Right renal pelvis (tissue), 4 donors: ENCODE data around the gene PRR35. TPM values are rescaled to one million over a fixed set of nuclear protein-coding genes. Genes with fewer than 3 reads are reported as not detected.

ENCODE experiments used
- DNase-seq, 4 donors: peaks; one replicate each; pipeline ENCODE4 v3.0.0-alpha.2; 2013; ENCODE audit warnings: low read depth in 4 of 4, low spot score in 3 of 4, missing footprints in 1 of 4
- polyA plus RNA-seq, 4 donors: library from polyadenylated mRNA; unstranded; fragments of 120-200 nt; gene quantifications; one replicate each; pipeline ENCODE4 v1.2.1, GENCODE V29; 2013; ENCODE audit not compliant: insufficient read length in 4 of 4

Gene PRR35
- polyA plus RNA-seq, 4 donors = 10.5 to 18.4 (median 11.0) TPM

GRCh38 chr16:546909-547770 lies 13.1 kb upstream of the PRR35 start:
- no peak for DNase-seq

GRCh38 chr16:548586-548985 lies 11.6 kb upstream of the PRR35 start:
- no peak for DNase-seq

GRCh38 chr16:549544-550263 lies 10.5 kb upstream of the PRR35 start:
- DNase-seq = no peak

DNA sequence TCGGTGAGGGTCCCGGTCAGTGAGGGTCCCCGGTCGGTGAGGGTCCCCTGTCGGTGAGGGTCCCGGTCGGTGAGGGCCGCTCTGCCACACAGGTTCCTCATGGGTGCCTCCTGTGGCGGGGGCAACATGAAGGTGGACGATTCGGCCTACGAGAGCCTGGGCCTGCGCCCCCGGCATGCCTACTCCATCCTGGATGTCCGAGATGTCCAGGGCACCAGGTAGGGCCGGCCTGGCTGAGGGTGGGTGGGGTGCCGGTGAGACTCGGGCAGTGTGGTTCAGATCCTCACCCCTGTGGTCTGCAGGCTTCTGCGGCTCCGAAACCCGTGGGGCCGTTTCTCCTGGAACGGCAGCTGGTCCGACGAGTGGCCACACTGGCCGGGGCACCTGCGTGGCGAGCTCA lies 9.0 kb upstream of the PRR35 start:
- no peak for DNase-seq

GRCh38 chr16:552171-552570 lies 8.0 kb upstream of the PRR35 start:
- no peak for DNase-seq

DNA sequence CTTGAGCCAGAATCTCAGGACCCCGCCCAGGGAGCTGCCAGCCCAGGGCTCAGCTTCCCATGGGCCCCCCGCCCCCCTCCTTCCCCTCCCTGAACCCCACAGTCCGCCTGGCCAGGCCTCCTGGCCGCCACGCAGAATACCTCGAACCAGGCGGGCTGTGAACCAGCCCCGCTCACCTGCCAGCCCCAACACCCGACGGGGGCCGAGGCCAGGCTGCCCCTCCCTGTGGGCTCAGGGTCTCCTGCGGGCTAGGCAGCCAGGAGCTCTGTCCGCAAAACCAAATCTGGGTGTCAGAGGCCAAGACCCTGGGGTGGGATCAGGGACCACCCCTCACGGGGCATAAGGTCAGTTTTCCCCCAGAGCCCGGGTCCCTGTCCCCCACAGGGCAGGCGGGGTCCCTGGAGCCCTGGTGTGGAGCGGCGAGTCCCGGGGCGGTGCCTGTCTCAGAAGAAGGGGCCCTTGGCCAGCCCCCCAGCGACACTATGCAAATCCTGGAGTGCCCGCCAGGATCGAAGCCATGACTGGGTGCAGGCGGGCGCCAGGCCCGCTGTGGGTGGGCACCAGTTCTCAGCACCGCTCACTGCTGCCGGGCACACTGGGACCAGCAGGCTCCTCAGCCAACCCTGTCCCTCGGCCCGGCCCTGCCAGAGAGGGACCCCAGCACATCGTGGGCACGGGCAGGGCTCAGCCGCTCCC lies 6.4 kb upstream of the PRR35 start:
- DNase-seq = no peak

- no peak for DNase-seq
Measured at GRCh38 chr16:554297-554621, 5.9 kb upstream of the PRR35 start.

GRCh38 chr16:554640-555365 lies 5.4 kb upstream of the PRR35 start:
- no peak for DNase-seq

- DNase-seq = no peak
Measured at GRCh38 chr16:555528-556473, 4.4 kb upstream of the PRR35 start.

DNA sequence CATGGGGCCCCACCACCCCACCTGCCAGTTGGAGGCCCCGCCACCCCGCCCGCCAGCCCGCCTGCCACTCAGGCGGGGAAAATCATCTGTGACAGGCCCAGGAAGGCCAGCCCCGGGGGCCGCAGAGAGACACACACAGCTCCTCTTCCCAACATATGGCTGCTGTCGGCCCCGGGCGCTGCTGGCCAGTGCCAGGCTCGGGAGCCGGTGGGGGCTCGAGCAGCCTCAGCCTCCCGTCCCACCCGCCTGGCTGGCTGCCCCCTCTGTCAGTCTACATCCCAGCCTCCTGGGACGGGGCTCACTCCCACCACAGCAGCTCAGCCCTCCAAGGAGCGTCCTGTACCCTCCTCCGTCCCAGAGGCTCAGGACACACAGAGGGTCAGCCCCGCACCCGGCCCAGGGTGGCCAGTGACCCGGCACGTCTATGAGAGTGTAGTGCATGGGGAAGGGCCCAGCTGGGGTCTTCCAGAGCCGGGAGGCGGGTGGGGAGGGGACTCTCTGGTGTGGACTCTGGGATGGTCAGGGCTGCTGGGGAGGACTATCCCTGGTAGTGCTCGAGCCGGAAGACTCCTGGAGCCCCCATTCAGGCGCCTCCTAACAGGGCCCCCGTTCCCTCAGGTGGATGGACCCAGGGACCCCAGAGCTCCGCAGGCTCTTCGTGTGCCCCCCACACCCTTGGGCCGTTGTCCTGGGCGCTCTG lies 3.6 kb upstream of the PRR35 start:
- no peak for DNase-seq

DNA sequence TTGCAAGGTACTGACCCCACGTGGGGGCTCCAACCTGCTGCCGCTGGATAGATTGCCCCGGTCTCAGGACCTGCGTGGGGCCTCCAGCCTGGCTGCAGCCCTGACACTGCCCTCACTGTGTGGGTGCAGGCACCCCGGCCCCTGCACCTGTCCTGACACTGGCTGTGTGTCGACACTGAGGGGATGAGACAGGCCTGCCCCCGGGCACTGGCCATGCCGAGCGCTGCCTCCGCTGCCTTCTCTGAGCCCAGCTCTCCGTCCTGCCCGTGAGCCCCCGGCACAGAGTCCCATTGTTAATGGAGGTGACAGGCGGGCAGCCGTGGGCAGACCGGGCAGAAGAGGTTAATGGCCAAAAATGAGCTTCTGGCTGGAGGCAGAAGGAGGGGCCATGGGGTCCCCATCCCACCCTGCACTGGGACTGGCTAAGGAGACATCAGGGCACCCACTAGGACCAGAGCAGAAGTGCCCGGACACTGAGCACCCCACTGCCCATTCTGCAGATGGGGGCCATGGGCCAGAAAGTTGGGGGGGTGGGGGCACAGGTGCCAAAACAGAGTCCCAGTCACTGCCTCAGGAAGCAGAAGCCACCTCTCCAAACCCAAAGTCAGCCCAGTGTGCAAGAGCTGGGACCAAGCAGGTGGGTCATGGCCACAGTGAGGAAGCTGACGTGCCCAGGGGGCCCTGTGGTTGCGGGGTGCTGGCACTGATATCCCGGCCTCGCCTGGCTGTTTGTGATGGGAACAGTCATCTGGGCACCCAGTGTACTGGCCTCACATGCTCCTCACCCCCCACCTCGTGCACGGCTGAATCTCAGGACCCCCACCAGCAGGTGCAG lies 2.5 kb upstream of the PRR35 start:
- DNase-seq = no peak

- DNase-seq = no peak
Measured at GRCh38 chr16:558298-559020, 1.7 kb upstream of the PRR35 start.

- DNase-seq = no peak
Measured at GRCh38 chr16:559021-559380, 1.2 kb upstream of the PRR35 start.

GRCh38 chr16:559411-560203 lies 587 bp upstream of the PRR35 start:
- DNase-seq = no peak

DNA sequence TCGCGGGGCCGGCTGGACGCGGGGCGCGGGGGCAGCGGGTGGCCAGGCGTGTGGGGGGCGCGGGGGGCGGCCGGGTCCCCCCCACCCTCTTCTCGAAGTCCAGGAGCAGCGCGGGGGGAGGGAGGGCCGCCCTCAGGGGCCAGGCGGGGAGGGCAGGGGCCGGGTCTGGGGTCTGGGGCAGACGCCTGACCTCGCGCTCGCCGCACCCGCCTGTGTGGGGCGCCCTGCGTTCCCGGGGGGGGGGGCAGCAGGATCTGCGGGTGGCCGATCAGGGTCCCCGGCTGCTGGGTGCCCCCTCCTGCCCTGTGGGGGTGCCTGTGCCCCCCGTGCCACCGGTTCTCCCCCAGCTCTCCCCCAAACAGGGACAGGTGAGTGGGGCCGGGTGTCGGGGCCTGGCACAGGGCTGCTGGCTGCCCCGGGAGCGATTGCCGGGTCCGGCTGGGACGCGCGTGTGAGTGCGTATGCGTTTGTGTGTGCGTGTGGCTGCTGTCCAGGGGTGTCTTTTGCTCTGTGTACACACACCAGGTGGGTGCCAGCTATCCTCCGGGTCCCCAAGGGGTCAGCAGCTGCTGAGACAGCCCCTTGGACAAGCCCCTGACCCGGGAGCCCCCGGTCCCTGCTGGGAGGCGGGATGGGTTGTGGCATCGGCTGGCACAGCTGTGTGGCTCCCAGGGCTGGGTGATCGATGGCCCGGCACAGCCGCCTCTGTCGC lies 663 bp downstream of the PRR35 start:
- no peak for DNase-seq

DNA sequence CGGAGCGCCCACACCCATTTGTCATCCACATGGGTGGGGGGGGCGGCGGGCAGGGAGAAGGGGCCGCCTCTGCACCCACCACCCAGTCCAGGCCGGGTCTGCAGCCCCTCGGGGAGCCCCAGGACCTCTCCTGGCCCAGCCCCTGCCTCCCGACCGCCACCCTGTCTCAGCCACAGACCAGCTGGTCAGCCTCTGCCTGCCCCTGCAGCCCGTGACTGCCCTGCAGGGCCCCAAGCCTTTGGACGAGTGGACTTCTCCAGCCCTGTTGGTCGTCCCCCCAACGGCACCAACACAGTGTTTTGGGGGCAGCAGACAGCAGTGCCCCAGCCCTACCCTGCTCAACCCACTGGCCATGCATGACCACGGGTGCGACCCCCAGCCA lies 1.2 kb downstream of the PRR35 start:
- DNase-seq = no peak
